Large intestine (tissue), 3 donors: ENCODE results near the gene PLCG1. TPM values are rescaled to one million over a fixed set of nuclear protein-coding genes. Genes with fewer than 3 reads are reported as not detected.

Source experiments
- DNase-seq, 2 donors: peaks; one replicate each; pipeline versions ENCODE4 v3.0.0 to v3.0.0-alpha.2; 2013
- H3K27ac ChIP-seq: one replicate; pipeline ENCODE4 v1.5.1; 2013; ENCODE audit warnings: low read length
- H3K27me3 ChIP-seq: 2 replicates; pipeline ENCODE4 v1.6.1; 2013; ENCODE audit warnings: low read length; ENCODE audit not compliant: control insufficient read depth, insufficient read depth
- H3K36me3 ChIP-seq: 2 replicates; pipeline ENCODE4 v1.6.1; 2013; ENCODE audit warnings: low read length; ENCODE audit not compliant: control insufficient read depth, insufficient read depth
- H3K4me1 ChIP-seq: one replicate; pipeline ENCODE4 v1.6.1; 2013; ENCODE audit warnings: low read length; ENCODE audit not compliant: control insufficient read depth, insufficient read depth
- H3K4me3 ChIP-seq: one replicate; pipeline ENCODE4 v1.5.1; 2013; ENCODE audit warnings: low read length
- H3K9me3 ChIP-seq: one replicate; pipeline ENCODE4 v1.6.1; 2013; ENCODE audit warnings: mild to moderate bottlenecking, low read depth, low read length, moderate library complexity; ENCODE audit not compliant: control insufficient read depth
- WGBS: methylation state at CpG from one replicate; pipeline ENCODE4 v1.1.5; 2013; ENCODE audit warnings: low lambda C conversion rate; ENCODE audit not compliant: insufficient coverage; 5-methylcytosine and 5-hydroxymethylcytosine counted together
- polyA plus RNA-seq: library from polyadenylated mRNA; unstranded; fragments of 120-200 nt; gene quantifications from one replicate; pipeline ENCODE4 v1.2.1, GENCODE V29; 2013

Gene PLCG1
- polyA plus RNA-seq, 1 donor, result 130 TPM

DNA sequence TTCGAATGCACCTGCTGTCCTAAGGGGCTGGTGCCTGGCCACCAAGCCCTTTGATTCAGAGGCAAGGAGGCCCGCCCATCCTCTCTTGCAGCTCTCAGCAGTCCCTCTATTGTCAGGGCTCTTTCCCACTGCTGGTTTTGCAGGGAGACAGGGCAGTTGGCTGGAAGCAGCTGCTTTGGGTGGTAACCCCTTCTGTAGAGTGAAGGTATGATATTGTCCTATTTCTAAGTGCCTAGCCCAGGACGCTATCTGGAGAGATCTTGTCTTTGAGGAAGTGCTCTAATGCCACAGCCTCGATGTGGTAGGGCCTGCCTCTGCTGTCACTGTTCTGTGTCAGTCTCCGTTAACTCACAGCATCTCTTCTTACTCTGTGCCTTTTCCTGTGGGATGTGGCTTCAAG, 5.6 kb downstream of the PLCG1 start:
- H3K4me3 ChIP-seq, result no peak overlapping the region
- peaks cover 41% of the 10 kb centered on the region for H3K4me1 ChIP-seq
- H3K9me3 ChIP-seq, result no peaks in the 10 kb centered on the region
- no peak overlapping the region for H3K27ac ChIP-seq
- no peak for DNase-seq
- H3K36me3 ChIP-seq, result peaks cover 6% of the 10 kb centered on the region
- no CpG with 5 or more reads among the region's 5 CpGs for WGBS
- H3K27me3 ChIP-seq, result no peaks in the 10 kb centered on the region

DNA sequence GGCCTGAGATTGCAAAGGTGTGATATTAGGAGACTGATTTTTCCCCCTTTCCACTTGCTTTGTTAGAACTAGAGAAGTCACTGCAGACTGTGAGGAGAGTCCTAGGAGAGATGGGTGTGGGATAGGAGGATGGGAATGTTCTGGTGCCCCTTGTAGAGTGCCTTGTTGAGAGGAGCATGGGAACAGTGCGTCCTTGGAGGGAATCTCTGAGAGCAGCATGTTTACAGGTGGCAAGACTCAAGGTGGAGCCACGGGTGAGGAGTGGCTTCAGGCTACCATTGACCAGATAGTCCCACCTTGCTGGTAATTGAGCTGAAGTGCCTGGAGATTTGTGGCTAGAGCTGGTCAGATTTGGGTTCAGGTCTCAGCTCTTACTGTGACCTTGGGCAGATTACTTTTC, 6.0 kb downstream of the PLCG1 start:
- no peak overlapping the region for H3K4me3 ChIP-seq
- H3K4me1 ChIP-seq, result peaks cover 45% of the 10 kb centered on the region
- DNase-seq, result no peak
- no CpG with 5 or more reads among the region's 2 CpGs for WGBS
- H3K36me3 ChIP-seq, result peaks cover 6% of the 10 kb centered on the region
- no peak overlapping the region for H3K27ac ChIP-seq
- H3K27me3 ChIP-seq, result no peaks in the 10 kb centered on the region
- no peaks in the 10 kb centered on the region for H3K9me3 ChIP-seq

DNA sequence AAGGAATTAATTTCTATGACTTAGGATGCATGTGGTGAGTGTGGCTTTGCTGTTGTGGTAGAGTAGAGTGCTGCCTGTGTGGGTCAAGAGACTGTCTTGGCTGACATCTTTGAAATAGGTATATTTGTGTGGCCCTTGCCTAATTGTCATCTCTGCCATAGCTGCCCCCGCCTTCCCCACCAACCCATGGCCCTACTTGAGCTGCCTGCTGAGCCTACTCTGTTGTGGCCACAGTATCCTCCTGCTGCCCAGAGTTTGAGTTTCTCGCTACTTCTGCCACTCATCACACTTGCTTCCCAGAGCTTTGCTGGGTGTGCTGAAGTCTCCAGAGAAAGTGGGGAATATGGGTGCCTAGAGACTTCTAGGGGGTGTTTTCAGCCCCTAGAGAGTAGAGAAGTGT, 8.0 kb downstream of the PLCG1 start:
- Histone ChIP-seq H3K4me3 (no peak overlapping the region), H3K36me3 (peaks cover 6% of the 10 kb centered on the region), H3K9me3 (no peaks in the 10 kb centered on the region), H3K27me3 (no peaks in the 10 kb centered on the region), H3K27ac (no peak overlapping the region), H3K4me1 (peaks cover 53% of the 10 kb centered on the region)
- no CpG with 5 or more reads among the region's 2 CpGs for WGBS
- no peak for DNase-seq

DNA sequence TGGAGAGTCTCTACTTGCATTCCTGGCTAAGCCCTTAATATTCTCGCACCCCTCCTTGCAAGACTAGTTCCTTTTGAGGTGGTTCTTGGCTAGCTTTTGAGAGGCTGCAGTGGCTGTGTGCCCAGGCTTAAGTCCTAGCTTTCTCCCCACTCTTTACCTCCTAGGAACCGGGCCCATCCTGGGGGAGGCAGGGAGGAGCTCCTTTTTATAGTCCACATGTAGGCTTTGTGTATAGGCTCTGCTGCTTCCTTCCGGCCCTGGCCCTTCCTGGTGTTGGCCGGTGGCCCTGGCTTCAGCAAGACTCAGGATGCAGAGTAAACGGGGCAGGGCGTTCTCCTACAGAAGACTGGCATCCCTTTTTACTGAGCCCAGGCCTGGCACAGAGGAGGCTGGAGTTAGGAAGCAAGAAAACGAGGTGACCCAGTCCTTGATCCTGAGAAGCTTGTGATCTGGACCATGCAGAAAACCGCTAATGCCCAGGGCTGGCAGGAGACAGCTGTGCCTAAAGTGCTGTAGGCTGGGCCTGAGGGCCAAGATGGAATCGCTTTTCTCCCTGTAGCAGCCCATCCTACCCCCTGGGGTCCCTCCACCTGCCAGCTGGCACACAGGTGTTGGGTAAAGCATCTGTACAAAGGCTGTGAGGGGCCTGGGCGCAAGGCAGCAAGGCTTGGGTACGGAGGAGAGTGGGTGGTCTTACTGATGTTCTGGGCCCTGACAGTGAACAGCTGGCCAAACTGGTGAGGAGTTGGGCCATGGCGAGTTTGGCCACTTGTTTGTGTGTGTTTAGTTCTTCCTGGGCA, 8.7 kb downstream of the PLCG1 start:
- Histone ChIP-seq H3K9me3 (no peaks in the 10 kb centered on the region), H3K36me3 (peaks cover 6% of the 10 kb centered on the region), H3K4me1 (peaks cover 53% of the 10 kb centered on the region), H3K27me3 (no peaks in the 10 kb centered on the region), H3K4me3 (no peak overlapping the region), H3K27ac (no peak overlapping the region)
- no peak for DNase-seq
- no CpG with 5 or more reads among the region's 12 CpGs for WGBS

DNA sequence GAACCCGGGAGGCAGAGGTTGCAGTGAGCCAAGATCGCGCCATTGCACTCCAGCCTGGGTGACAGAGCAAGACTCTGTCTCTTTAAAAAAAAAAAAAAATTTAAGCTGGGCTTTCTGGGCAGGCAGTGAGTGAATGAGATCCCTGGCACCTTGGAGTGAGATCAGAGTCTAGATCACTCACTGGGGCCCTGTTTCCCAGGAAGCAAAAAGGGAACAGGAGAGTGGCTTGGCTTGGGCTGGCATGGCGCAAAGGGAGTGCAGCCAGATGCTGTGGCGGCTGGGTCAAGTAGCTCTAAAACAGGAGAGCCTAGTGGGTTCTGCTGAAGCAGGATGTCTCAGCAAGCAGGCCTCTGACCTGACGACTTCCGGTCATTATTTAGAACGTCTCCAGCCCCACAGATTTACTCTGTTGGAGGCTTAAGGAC, 10.4 kb downstream of the PLCG1 start:
- Histone ChIP-seq H3K36me3 (peaks cover 6% of the 10 kb centered on the region), H3K9me3 (no peaks in the 10 kb centered on the region), H3K27ac (peak overlapping the region; percentile 87), H3K27me3 (no peaks in the 10 kb centered on the region), H3K4me1 (peaks cover 46% of the 10 kb centered on the region), H3K4me3 (no peak overlapping the region)
- DNase-seq, result peak; percentile 74 to 79
- no CpG with 5 or more reads among the region's 8 CpGs for WGBS

DNA sequence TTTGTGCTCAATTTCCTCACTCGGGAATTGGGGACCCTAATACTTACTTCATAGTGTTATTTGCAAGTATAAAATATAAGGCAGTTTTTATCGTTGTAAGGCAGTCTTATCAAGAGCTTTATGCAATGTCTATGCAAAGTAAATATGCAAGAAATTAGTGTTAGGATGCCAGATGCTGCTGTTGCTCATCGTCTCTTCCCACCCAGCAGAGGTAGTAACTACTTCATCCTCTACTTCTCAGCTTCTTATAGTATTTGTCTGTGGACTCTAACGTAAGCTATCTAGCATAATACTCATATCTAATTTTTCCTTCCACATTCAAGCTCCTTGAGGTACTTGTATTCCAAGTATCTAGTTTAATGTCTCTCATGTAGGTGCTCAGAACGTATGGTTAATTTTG, 11.6 kb downstream of the PLCG1 start:
- Histone ChIP-seq H3K27me3 (no peaks in the 10 kb centered on the region), H3K27ac (peak overlapping the region; percentile 87), H3K9me3 (no peaks in the 10 kb centered on the region), H3K36me3 (peaks cover 6% of the 10 kb centered on the region), H3K4me1 (peaks cover 47% of the 10 kb centered on the region), H3K4me3 (no peak overlapping the region)
- no CpG with 5 or more reads among the region's 5 CpGs for WGBS
- DNase-seq, result no peak

DNA sequence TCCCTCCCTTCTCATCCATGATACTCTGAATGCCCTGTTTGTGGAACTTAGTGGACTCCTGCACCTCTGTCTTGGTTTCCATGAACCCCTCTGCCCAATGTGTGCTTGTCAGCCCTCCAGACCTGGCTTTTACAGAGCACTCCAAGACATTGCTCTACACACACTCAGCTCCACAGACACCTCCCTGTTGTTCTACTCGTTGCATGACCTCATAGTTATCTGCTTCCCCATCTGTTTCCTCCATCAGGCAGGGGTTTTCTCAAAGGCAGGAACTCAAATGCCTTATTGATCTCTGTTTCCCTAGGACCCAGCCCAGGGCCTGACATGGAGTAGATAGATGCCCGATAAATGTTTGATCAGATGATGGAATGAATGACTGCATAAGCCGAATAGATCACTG, 13.3 kb downstream of the PLCG1 start:
- Histone ChIP-seq H3K4me3 (no peak overlapping the region), H3K27ac (peak overlapping the region; percentile 87), H3K4me1 (peaks cover 47% of the 10 kb centered on the region), H3K9me3 (no peaks in the 10 kb centered on the region), H3K36me3 (peaks cover 11% of the 10 kb centered on the region), H3K27me3 (no peaks in the 10 kb centered on the region)
- no peak for DNase-seq
- WGBS, result 83% methylated on average over 1 of the region's 3 CpGs

DNA sequence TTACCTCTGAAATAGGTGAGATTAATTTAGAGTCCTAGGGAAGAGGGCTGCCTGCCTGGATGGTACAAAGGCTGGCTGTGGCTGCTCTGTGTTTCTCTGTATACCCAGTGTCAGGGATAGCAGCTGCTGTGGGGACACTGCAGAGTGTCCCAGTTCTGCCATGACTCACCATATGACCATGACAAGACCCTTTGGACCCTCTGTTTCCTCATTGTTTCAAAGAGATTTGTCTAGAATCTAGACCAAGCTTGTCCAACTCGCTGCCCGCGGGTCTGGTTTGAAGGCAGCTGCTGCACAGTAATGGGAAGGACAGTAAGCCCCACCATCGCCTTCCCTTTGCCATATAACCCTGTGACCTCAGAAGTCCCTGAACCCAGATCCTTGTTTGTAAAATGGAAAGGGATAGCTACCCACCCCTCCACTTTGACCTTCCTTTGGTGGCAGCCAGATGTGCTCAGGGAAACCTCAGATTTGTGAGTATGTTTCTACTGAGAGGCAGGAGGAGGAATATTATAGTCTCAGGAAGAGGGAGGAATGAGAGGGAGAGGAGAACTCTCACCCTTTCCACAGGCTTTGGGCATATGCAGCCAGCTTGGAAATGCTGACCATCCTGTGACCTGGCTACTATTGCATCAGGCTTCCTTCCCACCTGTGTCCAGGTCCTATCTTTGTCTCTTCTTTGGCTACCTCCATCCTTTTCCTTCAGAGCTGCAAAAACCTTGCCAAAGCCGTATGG, 14.0 kb downstream of the PLCG1 start:
- DNase-seq, result no peak
- H3K36me3 ChIP-seq, result peaks cover 13% of the 10 kb centered on the region
- peaks cover 47% of the 10 kb centered on the region for H3K4me1 ChIP-seq
- no CpG with 5 or more reads among the region's 5 CpGs for WGBS
- H3K9me3 ChIP-seq, result no peaks in the 10 kb centered on the region
- H3K27ac ChIP-seq, result no peak overlapping the region
- H3K27me3 ChIP-seq, result no peaks in the 10 kb centered on the region
- no peak overlapping the region for H3K4me3 ChIP-seq

DNA sequence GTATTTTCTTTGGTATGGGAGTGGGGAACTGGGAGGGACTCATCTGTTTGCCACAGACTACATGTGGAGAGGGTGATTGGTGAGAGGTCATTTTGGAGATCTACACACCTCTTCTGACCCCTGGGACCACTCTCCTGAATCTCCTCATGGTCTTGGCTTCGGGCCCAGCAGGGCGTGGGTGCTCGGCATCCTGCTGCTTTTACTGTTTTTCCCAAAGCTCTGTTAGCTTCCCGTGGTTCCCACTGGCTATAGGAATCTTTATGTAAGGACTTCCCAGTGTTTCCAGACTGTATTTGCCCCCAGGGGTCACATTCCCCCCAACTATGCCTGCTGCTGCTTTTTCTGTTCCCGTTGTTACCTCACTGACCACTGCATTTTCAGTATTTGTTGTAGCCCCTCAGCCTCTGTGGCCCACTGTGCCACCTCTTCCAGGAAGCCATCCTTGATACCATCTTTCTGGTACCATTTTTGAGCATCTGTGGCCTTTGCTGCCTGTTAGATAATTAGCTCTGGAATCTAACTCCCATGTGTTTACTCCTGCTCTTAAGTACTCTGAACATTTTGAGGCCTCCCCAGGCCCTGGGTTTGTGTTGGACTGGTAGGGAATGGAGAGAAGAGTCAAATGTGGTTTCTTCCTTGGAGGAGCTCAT, 14.9 kb downstream of the PLCG1 start:
- H3K27me3 ChIP-seq, result no peaks in the 10 kb centered on the region
- 100% methylated on average over 1 of the region's 5 CpGs for WGBS
- H3K4me1 ChIP-seq, result peaks cover 42% of the 10 kb centered on the region
- peak overlapping the region; percentile 18 for H3K27ac ChIP-seq
- H3K36me3 ChIP-seq, result peaks cover 14% of the 10 kb centered on the region
- H3K9me3 ChIP-seq, result no peaks in the 10 kb centered on the region
- H3K4me3 ChIP-seq, result no peak overlapping the region
- DNase-seq, result no peak

DNA sequence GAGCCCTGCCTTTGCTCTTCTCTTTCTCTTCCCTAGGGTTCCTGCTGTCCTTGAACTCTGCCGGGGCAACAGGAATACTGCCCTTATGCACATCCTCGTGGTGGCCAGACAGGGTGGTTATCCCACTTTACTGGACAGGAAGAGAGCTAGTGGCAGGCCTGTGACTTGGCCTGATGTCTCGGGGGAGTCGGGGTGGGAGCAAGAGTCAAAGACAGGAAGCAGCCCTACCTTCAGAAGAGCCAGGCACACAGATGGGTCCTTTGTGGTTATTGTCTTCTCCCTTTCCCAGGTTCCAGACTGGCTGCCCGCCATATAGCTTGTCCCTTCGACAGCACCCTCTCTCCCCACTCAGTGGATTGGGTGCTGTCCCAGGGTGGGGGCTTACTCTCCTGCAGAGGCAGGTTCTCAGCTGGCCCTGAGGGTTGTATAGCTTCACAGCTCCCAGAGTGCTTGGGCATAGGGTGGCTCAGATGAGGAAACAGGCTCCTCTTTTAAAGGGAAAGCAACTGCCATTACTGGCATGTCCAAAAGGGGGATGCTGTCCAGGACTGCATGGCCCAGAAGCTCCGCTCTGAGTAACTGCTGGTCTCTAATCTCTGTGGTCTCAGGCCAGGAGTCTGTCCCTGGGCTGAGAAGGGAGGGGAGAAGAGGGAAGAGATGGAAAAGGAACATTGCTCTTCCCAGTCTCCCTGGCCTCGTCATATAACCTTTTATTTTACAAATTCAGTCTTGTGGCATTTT, 17.3 kb downstream of the PLCG1 start:
- Histone ChIP-seq H3K4me1 (peaks cover 27% of the 10 kb centered on the region), H3K9me3 (no peaks in the 10 kb centered on the region), H3K27me3 (no peaks in the 10 kb centered on the region), H3K27ac (no peak overlapping the region), H3K4me3 (no peak overlapping the region), H3K36me3 (peaks cover 19% of the 10 kb centered on the region)
- DNase-seq, result no peak
- WGBS, result no CpG with 5 or more reads among the region's 8 CpGs
